GM13976 (cell line): Measurements from ENCODE around the gene RPLP2.

Experiments
- DNase-seq: peaks from one replicate; pipeline ENCODE4 v3.0.0; 2012; ENCODE audit warnings: low spot score
- in situ Hi-C: fragments of 300-500 bp; cut with MboI; formaldehyde crosslinking; loops from one replicate; pipeline ENCODE4 v1.12.0; 2022; ENCODE audit warnings: low sequenced_read_pairs, mixed read lengths, inconsistent platforms; ENCODE audit not compliant: unreplicated experiment
- TF ChIP-seq, protein P1 (sequence below): IDR thresholded peaks from 2 replicates; pipeline ENCODE4 v1.5.1; 2012; ENCODE audit warnings: borderline replicate concordance, mild to moderate bottlenecking; ENCODE audit not compliant: insufficient read depth; ENCODE audit errors: extremely low read depth, missing control alignments, control extremely low read depth

RPLP2 gene

DNA sequence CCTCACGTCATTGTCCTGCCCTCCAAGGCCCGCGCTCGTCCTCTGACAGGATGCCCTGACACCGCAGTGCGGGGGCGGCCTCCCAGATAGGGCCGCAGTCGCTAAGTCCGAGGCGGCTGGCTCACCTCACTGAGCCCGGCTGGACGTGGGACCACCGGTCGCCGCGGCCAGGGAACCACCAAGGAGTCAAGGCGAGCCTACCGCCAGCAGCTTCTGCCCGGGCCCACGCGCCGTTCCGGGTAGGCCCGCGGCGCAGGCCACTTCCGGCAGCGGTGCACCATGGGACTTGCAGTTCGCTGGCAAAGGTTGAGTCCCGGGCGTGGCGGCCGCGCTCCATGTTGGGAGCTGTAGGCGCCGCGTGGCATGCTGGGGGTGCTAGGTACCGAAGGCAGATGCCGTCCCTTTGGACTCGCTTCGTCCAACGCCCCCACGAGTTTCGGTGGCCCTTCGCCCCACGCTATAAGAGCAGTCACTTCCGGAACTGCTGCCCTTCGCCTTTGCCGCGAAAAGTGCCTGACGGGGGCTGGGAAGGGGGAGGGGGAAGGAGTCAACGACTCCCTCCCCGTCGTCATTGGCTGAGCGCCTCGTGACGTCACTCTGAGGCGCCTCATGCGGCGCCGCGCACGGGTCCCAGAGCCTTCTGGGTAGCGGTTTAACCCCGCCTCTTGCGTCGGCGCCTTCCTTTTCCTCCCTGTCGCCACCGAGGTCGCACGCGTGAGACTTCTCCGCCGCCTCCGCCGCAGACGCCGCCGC is at the start of gene RPLP2:
RPLP2 (plus strand) TSS at position 681 of the 753 bp plus-strand sequence. CDS start 268 bp downstream, outside the sequence.
- in situ Hi-C loops = no loop called here
- peak; percentile 98 for DNase-seq
- TF ChIP-seq, protein P1, sequence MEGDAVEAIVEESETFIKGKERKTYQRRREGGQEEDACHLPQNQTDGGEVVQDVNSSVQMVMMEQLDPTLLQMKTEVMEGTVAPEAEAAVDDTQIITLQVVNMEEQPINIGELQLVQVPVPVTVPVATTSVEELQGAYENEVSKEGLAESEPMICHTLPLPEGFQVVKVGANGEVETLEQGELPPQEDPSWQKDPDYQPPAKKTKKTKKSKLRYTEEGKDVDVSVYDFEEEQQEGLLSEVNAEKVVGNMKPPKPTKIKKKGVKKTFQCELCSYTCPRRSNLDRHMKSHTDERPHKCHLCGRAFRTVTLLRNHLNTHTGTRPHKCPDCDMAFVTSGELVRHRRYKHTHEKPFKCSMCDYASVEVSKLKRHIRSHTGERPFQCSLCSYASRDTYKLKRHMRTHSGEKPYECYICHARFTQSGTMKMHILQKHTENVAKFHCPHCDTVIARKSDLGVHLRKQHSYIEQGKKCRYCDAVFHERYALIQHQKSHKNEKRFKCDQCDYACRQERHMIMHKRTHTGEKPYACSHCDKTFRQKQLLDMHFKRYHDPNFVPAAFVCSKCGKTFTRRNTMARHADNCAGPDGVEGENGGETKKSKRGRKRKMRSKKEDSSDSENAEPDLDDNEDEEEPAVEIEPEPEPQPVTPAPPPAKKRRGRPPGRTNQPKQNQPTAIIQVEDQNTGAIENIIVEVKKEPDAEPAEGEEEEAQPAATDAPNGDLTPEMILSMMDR = no peak

DNA sequence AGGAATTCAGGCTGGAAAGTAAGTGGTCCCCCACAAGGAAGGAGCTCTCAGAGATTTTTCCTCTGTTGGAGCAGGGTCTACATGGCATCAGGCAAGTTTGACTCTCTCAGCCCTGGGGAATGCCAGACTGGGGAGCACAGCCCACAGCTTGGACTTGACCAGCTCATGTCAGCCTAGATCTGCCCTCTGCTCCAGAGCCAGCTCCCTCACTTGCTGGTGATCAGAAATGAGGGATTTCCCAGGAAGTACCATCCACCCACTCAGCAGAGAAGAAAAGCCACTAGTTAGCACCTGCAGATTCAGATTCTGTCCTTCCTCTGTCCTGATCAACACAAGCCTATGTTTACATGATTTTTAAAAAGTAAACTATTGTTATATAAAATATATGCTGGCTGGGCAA is 49.5 kb upstream of the RPLP2 start:
- TF ChIP-seq, protein P1 = no peak
- in situ Hi-C loops = no loop called here
- DNase-seq = no peak

DNA sequence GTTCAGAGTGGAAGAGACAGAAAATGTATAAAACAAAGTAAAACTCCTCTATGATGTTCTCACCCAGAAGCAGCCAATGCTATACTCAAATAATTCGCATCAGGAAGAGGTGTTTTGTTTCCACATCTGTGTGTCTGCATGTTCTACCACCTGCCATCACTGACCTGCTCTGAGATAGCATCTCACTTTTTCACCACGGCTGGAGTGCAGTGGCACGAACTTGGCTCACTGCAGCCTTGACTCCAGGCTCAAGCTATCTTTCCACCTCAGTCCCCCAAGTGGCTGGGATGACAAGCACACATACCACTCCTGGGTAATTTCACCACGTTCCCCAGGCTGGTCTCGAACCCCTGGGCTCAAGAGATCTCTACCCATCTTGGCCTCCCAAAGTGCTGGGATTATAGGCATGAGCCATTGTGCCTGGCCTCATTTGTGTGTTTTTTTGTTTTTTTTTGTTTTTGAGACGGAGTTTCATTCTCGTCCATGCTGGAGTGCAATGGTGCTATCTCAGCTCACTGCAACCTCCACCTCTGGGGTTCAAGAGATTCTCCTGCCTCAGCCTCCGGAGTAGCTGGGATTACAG is 48.1 kb upstream of the RPLP2 start:
- in situ Hi-C loops = no loop called here
- TF ChIP-seq, protein P1 = no peak
- no peak for DNase-seq

DNA sequence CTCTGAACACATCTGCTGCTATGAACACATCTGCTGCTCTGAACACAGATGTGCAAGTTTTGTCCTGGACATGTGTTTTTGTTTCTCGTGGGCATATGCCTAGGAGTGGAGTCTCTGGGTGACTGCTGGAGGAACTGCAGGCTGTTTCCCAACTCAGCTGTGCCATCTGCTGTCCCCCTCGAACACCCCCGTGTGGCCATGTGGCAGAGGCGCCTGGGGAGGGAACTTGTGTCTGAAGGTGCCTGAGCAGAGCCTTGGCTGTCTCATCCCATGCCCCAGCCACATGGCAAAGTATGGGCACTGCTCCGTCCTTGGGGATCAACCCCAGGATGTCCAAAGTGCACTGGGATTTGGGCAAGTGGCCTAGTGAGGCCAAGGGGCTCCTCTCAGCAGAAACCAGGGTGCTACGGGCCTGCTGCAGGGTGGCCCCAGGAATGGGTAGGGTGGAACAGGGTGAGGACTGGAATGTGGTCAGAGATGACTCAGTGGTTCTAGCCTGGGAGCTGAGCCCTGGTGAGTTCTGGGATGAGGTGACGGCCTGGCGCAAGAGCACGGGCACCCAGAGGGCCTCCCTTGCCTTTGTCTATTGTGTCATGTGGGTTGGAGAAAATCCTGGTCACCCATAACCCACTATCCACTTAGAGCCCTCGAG is 47.2 kb upstream of the RPLP2 start:
- in situ Hi-C loops = no loop called here
- TF ChIP-seq, protein P1 = no peak
- DNase-seq = no peak

DNA sequence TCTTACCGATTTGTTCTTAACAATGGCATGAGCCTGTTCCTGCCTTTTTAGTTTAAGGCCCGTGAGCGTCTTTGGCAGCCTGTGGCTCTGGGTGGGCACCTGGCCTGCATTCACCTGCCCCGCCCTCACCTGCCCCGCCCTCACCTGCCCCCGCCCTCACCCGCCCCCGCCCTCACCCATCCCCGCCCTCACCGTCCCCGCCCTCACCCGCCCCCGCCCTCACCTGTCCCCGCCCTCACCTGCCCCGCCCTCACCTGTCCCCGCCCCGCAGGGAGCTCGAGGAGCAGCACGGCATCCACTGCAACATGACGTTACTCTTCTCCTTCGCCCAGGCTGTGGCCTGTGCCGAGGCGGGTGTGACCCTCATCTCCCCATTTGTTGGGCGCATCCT is 46.7 kb upstream of the RPLP2 start:
- TF ChIP-seq, protein P1 = no peak
- in situ Hi-C loops = no loop called here
- DNase-seq = no peak

DNA sequence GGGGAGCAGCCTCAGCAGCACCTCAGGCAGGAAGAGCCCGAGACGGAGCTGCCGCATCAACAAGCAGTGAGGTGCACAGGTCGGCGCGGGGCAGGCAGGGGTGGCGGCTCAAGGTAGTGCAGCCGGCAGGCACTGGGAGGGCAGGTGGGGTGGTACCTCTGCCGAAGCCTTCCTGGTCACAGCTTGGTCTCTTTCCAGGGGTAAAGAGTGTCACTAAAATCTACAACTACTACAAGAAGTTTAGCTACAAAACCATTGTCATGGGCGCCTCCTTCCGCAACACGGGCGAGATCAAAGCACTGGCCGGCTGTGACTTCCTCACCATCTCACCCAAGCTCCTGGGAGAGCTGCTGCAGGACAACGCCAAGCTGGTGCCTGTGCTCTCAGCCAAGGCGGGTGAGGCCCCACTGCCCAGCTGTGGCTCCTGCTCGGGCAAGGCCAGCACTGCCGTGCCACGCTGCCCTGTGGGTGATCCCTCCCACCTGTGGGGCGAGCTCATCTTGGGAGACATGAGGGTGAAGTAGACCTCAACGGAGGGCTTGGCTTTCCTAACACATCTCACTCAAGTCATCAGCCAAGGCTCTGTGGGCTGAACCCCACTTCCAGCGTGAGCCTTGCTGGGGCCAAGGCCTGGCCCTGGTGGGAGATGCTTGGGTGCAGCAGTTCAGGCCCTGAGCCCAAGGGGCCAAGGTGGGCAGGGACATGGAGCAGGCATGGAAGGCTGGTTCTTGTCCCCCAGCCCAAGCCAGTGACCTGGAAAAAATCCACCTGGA is 46.0 kb upstream of the RPLP2 start:
- TF ChIP-seq, protein P1 = no peak
- no peak for DNase-seq
- in situ Hi-C loops = no loop called here
